HG03064 (cell line): ENCODE measurements around the gene LTF.

Experiments used
- ATAC-seq: cut with Tn5 transposase; IDR thresholded peaks from one replicate; pipeline ENCODE4 v1.9.1; 2021; ENCODE audit warnings: low read depth; ENCODE audit not compliant: unreplicated experiment

Gene LTF

GRCh38 chr3:46470831-46471230 lies 6.1 kb upstream of the LTF start:
- ATAC-seq = no peak

DNA sequence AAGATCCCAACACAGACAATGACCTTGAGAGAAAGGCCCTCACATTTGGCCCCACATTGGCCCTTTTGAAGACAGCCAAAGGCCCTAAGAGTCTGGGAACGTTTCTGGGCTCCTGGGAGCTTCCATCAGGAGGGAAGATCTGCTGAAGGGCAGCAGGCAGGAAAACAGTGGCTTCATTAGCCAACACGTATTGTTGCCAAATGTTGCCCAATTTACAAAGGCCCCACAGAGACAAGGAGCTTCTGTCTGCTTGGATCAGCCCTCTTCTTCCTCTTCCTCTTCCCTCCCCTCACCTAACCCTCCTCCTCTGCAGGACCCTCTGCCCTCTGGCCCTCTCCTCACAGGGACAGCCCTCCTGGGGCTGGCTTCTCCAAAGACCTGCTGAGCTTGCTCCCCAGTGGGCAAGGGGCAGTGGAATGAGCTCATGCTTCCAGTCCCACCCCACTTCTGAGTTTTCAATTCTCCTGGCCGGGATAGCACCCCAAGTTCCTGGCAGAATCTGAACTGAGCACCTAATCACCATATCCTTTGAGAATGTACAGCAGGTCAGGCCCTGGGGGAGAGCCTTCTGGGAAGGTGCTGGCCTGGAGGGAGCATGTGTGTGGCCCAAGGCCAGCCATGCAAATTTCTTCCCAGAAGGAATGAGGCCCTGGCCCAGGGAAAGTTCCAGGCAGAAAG lies 5.1 kb upstream of the LTF start:
- no peak for ATAC-seq

GRCh38 chr3:46468753-46469600 lies 4.3 kb upstream of the LTF start:
- no peak for ATAC-seq

- no peak for ATAC-seq
Measured at GRCh38 chr3:46467562-46467961, 2.9 kb upstream of the LTF start.

DNA sequence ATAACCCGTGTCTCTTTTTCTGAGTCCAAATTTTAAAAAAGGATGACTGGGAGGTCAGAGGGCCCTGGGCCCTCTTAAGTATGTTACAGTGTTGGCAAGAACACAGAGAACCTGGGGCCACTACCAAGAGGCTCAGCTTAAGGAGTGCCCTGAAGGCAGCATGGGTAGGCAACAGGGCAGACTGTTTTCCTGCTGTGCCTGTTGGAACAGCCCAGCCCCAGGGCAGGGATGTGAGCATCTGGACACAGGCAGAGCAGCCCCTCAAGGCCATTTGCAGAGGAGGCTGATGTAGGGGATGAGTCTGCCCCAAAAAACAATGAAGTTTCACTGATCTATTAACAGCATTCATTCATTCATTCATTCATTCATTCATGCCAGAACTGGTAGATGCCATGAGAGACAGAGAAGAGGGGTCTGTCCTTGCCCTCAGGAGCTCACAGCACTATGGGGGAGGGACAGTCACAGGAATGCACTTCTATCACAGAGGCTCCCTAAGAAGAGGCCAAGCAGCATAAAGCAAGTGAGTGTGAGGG lies 2.2 kb upstream of the LTF start:
- ATAC-seq = no peak

DNA sequence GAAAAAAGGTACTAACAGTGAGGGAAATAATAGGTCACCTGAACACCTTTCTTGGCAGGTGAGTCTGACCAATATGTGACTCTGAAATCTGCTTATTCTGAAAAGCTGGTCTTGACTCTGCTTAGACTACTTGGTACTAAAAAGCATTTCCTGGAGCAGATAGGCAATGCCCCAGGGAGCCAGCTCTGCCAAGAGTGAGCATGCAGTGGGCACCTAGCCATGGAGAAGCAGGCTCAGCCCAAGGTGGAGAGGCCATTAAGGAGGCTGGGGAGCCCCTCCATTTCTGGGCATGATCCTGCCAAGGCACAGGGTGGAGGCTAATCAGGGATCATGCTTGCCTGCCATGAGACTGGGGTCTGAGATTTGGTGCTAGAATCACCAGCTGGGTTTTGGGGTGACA lies 1.6 kb upstream of the LTF start:
- no peak for ATAC-seq

GRCh38 chr3:46465196-46465520 lies 453 bp upstream of the LTF start:
- no peak for ATAC-seq

DNA sequence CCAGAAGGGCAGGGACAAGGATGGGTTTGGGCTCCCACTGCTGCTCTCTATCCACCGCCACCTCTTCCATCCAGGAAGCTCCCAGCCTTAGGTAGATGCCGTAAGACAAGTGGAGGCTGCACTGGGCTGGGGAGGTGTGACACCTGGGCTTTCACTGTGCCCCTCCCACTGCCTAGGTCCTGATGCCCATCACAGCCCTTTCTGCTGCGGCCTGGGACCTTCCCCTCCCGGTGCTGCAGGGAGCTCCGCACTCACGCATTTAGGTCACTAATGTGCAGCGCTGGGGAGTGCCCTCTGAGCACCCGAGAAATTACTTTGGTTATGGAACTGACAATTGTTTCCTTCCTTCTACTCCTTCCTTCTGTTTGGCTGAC lies 850 bp downstream of the LTF start:
- ATAC-seq = no peak

DNA sequence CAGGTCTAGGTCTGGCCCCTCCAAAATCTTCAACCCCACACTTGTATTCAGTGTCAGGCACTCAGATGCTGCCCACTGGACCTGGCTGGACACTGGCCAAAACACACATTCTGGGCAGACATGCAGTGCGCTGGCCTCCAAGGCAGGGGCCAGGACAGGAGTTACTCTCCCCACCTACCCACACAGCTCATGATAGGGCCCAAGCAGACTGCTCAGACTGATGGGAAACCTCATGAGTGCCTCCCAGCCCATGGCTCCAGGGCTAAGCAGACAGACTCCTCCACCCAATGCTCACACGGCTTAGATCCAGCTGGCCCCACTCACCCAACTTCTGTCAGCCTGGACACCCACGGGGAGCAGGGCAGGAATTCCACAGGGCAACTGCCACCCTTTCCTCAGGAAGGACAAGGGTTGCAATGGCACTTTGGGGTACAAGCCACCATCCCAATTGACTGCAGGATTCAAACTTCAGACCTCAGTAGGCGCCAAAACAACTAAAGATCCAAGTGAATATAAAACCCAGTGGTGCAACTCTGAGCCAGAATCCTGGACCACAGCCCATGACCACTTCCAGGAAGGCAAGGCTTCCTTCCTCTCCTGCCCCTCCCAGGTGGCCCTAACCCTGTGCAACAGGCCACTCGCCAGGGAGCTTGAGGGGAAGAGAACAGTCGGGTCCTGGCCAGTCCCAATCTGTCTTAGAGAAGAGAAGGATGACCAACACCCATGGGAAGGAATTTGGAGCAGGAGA lies 1.4 kb downstream of the LTF start:
- ATAC-seq = no peak

GRCh38 chr3:46462511-46462910 lies 2.2 kb downstream of the LTF start:
- no peak for ATAC-seq

GRCh38 chr3:46462111-46462510 lies 2.6 kb downstream of the LTF start:
- ATAC-seq = no peak

GRCh38 chr3:46460051-46460450 lies 4.7 kb downstream of the LTF start:
- no peak for ATAC-seq

- ATAC-seq = no peak
Measured at GRCh38 chr3:46456118-46456517, 8.6 kb downstream of the LTF start.

GRCh38 chr3:46455231-46456115 lies 9.2 kb downstream of the LTF start:
- no peak for ATAC-seq

- no peak for ATAC-seq
Measured at GRCh38 chr3:46454606-46455005, 10.1 kb downstream of the LTF start.

DNA sequence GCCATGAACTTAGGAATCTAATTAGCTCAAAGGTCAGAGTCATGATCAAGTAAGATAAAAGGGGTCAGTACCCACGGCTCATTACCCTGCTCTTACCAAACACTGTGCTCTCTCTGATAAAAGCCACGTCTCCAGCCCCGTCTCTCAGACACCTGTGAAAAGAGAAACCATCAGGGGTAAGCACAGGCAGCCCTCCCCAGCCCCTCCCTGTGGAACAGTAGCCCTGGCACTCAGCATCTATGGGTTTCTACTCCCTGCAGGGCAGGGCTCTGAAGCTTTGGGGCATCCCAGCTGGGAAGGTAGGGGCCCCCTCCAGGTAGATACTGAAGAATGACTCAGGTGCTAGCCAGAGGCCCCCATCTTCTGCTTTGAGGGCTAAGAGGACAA lies 10.5 kb downstream of the LTF start:
- ATAC-seq = no peak

DNA sequence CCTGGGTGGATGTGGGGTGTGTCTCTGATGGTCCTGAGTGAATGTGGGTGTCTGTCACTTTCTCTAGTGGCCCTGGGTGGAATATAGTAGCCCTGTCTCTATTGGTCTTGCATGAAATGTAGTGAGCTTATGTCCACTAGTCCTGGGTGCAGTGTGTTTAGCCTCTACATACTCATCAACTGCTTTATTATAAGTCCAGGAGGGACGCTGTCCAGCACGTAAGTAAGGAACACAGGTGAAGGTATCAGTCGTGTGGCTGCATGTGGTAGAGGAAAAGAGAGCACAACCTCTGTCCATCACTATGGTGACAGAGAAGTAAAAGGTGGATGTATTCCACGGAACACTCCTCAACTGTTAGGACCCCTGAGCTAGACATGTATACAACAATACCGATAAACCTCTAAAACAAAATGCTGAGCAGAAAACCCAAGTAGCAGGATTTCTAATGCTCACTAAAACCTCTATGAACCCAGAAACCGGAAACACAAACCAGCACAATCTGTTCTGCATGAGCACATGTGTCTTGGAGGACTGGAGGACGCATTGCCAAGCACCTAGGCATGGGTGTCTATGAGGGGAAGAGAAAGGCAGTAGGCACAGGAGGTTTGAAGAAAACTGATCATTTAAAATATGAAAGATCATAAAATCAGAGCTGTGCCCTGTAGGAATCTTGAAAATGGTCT lies 11.0 kb downstream of the LTF start:
- ATAC-seq = no peak

- ATAC-seq = no peak
Measured at GRCh38 chr3:46449755-46450552, 14.8 kb downstream of the LTF start.

- ATAC-seq = no peak
Measured at GRCh38 chr3:46448721-46449120, 16.0 kb downstream of the LTF start.
